Spleen (tissue), 7 donors: Measurements from ENCODE around the gene CXCL13.

ENCODE experiments used
- CTCF ChIP-seq, 11 experiments: fragments of 200-600 bp in 7 of 11; fragments of 450-650 bp in 4 of 11; sonication (generic) in 4 of 11; IDR thresholded peaks in 8 of 11; conservative IDR thresholded peaks in 3 of 11; 1 replicate in 7 of 11; 2 replicates in 4 of 11; pipeline versions ENCODE4 v1.4.0 to v1.8.0; 2016 to 2021; ENCODE audit warnings: antibody characterized with exemption in 11 of 11, inconsistent platforms in 4 of 11, mild to moderate bottlenecking in 1 of 11
- POLR2AphosphoS5 ChIP-seq, 3 donors: sonication (generic); formaldehyde crosslinking; IDR thresholded peaks; one replicate each; pipeline ENCODE4 v1.5.1; 2017; ENCODE audit warnings: antibody characterized with exemption in 3 of 3
- donor health status: DM: no; HTN: no; CAD: no; lungs with moderate emphysema.
- donor health status: DM: no; HTN: no; CAD: no.
- donor health status: DM: no; HTN: no; CAD: no.

GRCh38 chr4:77564231-77564630 lies 41.4 kb upstream of the CXCL13 start:
- TF ChIP-seq CTCF (IDR thresholded peaks at IDR 0.05 in 8 of 11, conservative IDR thresholded peaks at IDR 0.05 in 3 of 11) (no peak), POLR2AphosphoS5 (IDR thresholded peaks at IDR 0.05) (peak in 1 of 3 donors; percentile 83)
